ENCODE data around the gene SDHAF1.

Gene SDHAF1

DNA sequence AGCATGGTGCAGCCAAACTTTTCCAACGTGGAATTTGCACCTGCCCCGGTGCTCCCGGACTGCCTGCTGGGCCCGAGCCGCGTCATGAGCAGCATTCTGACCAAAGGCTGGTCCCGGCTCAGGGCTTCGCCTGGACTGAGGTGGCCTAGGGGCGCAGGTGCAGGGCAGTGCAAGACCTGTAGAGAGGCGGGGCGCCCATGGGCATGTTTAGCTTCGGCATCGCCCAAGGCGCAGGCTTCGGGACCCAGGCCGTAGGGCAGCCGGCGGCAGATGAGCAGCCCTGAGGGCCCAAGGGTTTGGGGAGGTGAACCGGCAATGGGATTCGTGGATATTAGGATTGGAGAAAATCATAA is 35.0 kb upstream of the SDHAF1 start (continued):
- TF ChIP-seq CREB5 (CRISPR knock-in tag; IDR thresholded peaks at IDR 0.05; ENCODE audit: low read depth) (no peak), ZNF8 (CRISPR knock-in tag; IDR thresholded peaks at IDR 0.05) (no peak)

- no peak for ATAC-seq
- no peak for TF ChIP-seq ZFP3 (CRISPR knock-in tag; IDR thresholded peaks at IDR 0.05)
- TF ChIP-seq, protein P1, sequence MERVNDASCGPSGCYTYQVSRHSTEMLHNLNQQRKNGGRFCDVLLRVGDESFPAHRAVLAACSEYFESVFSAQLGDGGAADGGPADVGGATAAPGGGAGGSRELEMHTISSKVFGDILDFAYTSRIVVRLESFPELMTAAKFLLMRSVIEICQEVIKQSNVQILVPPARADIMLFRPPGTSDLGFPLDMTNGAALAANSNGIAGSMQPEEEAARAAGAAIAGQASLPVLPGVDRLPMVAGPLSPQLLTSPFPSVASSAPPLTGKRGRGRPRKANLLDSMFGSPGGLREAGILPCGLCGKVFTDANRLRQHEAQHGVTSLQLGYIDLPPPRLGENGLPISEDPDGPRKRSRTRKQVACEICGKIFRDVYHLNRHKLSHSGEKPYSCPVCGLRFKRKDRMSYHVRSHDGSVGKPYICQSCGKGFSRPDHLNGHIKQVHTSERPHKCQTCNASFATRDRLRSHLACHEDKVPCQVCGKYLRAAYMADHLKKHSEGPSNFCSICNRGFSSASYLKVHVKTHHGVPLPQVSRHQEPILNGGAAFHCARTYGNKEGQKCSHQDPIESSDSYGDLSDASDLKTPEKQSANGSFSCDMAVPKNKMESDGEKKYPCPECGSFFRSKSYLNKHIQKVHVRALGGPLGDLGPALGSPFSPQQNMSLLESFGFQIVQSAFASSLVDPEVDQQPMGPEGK (CRISPR knock-in tag; IDR thresholded peaks at IDR 0.05; ENCODE audit: borderline replicate concordance), result no peak
- TF ChIP-seq ARNTL (CRISPR knock-in tag; IDR thresholded peaks at IDR 0.05; ENCODE audit: borderline replicate concordance, low read depth), result no peak
- TF ChIP-seq TCF4 (CRISPR knock-in tag; IDR thresholded peaks at IDR 0.05; ENCODE audit: borderline replicate concordance), result no peak
Measured at GRCh38 chr19:35960432-35960972, 34.5 kb upstream of the SDHAF1 start.

- TF ChIP-seq ARNTL (CRISPR knock-in tag; IDR thresholded peaks at IDR 0.05; ENCODE audit: borderline replicate concordance, low read depth), result no peak
- TF ChIP-seq, protein P2, sequence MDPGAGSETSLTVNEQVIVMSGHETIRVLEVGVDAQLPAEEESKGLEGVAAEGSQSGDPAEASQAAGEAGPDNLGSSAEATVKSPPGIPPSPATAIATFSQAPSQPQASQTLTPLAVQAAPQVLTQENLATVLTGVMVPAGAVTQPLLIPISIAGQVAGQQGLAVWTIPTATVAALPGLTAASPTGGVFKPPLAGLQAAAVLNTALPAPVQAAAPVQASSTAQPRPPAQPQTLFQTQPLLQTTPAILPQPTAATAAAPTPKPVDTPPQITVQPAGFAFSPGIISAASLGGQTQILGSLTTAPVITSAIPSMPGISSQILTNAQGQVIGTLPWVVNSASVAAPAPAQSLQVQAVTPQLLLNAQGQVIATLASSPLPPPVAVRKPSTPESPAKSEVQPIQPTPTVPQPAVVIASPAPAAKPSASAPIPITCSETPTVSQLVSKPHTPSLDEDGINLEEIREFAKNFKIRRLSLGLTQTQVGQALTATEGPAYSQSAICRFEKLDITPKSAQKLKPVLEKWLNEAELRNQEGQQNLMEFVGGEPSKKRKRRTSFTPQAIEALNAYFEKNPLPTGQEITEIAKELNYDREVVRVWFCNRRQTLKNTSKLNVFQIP (CRISPR knock-in tag; IDR thresholded peaks at IDR 0.05; ENCODE audit: borderline replicate concordance, low read depth), result no peak
- no peak for TF ChIP-seq OSR1 (CRISPR knock-in tag; IDR thresholded peaks at IDR 0.05)
- no peak for TF ChIP-seq TCF4 (CRISPR knock-in tag; IDR thresholded peaks at IDR 0.05; ENCODE audit: borderline replicate concordance)
- TF ChIP-seq, protein P1 (CRISPR knock-in tag; IDR thresholded peaks at IDR 0.05; ENCODE audit: borderline replicate concordance), result no peak
- no peak for TF ChIP-seq TOX (CRISPR knock-in tag; IDR thresholded peaks at IDR 0.05; ENCODE audit: borderline replicate concordance)
Measured at GRCh38 chr19:35963514-35963913, 31.5 kb upstream of the SDHAF1 start.

DNA sequence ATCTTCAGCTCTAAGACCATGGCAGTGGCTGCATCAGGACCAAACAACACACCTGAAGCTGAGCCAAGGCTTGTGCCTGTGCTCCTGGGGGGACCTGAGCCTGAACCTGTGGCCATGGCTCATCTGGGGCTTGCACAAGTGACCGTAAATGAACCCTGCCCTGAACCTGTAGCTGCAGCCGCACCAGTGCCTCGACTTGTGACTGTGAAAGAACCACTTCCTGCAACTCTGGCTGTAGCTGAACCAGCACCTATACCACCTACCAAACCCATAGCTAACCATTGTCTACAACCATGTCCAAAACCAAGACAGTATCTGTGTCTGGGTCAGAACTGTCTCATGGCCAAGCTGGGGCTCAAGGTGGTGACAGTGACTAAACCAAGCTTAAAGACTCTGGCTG is 28.2 kb upstream of the SDHAF1 start:
- no peak for ATAC-seq
- TF ChIP-seq, protein P2 (CRISPR knock-in tag; IDR thresholded peaks at IDR 0.05; ENCODE audit: borderline replicate concordance, low read depth), result no peak
- TF ChIP-seq ARNTL (CRISPR knock-in tag; IDR thresholded peaks at IDR 0.05; ENCODE audit: borderline replicate concordance, low read depth) (no peak), TOX (CRISPR knock-in tag; IDR thresholded peaks at IDR 0.05; ENCODE audit: borderline replicate concordance) (no peak), PPARA (CRISPR knock-in tag; IDR thresholded peaks at IDR 0.05; ENCODE audit: borderline replicate concordance) (no peak), ISL1 (CRISPR knock-in tag; IDR thresholded peaks at IDR 0.05) (no peak), OSR1 (CRISPR knock-in tag; IDR thresholded peaks at IDR 0.05) (no peak), CREB5 (CRISPR knock-in tag; IDR thresholded peaks at IDR 0.05; ENCODE audit: low read depth) (no peak), RARB (CRISPR knock-in tag; IDR thresholded peaks at IDR 0.05) (no peak), CSRNP3 (CRISPR knock-in tag; IDR thresholded peaks at IDR 0.05) (no peak), CSDC2 (CRISPR knock-in tag; IDR thresholded peaks at IDR 0.05) (no peak), TCF4 (CRISPR knock-in tag; IDR thresholded peaks at IDR 0.05; ENCODE audit: borderline replicate concordance) (no peak), GLIS3 (CRISPR knock-in tag; IDR thresholded peaks at IDR 0.05) (no peak), SNAI2 (CRISPR knock-in tag; IDR thresholded peaks at IDR 0.05) (no peak)
- TF ChIP-seq, protein P3, sequence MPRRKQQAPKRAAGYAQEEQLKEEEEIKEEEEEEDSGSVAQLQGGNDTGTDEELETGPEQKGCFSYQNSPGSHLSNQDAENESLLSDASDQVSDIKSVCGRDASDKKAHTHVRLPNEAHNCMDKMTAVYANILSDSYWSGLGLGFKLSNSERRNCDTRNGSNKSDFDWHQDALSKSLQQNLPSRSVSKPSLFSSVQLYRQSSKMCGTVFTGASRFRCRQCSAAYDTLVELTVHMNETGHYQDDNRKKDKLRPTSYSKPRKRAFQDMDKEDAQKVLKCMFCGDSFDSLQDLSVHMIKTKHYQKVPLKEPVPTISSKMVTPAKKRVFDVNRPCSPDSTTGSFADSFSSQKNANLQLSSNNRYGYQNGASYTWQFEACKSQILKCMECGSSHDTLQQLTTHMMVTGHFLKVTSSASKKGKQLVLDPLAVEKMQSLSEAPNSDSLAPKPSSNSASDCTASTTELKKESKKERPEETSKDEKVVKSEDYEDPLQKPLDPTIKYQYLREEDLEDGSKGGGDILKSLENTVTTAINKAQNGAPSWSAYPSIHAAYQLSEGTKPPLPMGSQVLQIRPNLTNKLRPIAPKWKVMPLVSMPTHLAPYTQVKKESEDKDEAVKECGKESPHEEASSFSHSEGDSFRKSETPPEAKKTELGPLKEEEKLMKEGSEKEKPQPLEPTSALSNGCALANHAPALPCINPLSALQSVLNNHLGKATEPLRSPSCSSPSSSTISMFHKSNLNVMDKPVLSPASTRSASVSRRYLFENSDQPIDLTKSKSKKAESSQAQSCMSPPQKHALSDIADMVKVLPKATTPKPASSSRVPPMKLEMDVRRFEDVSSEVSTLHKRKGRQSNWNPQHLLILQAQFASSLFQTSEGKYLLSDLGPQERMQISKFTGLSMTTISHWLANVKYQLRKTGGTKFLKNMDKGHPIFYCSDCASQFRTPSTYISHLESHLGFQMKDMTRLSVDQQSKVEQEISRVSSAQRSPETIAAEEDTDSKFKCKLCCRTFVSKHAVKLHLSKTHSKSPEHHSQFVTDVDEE (CRISPR knock-in tag; IDR thresholded peaks at IDR 0.05), result no peak
- TF ChIP-seq, protein P1 (CRISPR knock-in tag; IDR thresholded peaks at IDR 0.05; ENCODE audit: borderline replicate concordance), result no peak

More at GRCh38 chr19:35963514-35963913, 31.5 kb upstream of the SDHAF1 start:
- peak; percentile 49; the same call in 2 of the 3 replicates for ATAC-seq

All from SK-N-SH treated with all-trans-retinoic acid at 6 μM for 48 hours (cell line).